HepG2 (cell line): ENCODE measurements around the gene RABGGTA.

Experiments used
- ATF2 ChIP-seq: sonication (generic); formaldehyde crosslinking; IDR thresholded peaks from 2 replicates; pipeline ENCODE4 v1.4.0; 2020; ENCODE audit warnings: missing genetic modification reagents
- FOXO4 ChIP-seq: sonication (generic); formaldehyde crosslinking; conservative IDR thresholded peaks from 2 replicates; pipeline ENCODE4 v1.8.1; 2023; ENCODE audit warnings: missing genetic modification reagents
- HIVEP1 ChIP-seq: sonication (generic); formaldehyde crosslinking; IDR thresholded peaks from 2 replicates; pipeline ENCODE4 v1.4.0; 2020; ENCODE audit warnings: mild to moderate bottlenecking, missing genetic modification reagents
- REXO4 ChIP-seq: sonication (generic); formaldehyde crosslinking; IDR thresholded peaks from 2 replicates; pipeline ENCODE4 v1.8.0; 2022; ENCODE audit warnings: missing genetic modification reagents, mild to moderate bottlenecking, borderline replicate concordance
- TBP ChIP-seq: sonication (generic); formaldehyde crosslinking; IDR thresholded peaks from 2 replicates; pipeline ENCODE4 v1.5.0; 2020; ENCODE audit warnings: missing genetic modification reagents

GRCh38 chr14:24309538-24310264 lies 38.3 kb upstream of the RABGGTA start, which contains the start of gene LTB4R2:
- TF ChIP-seq REXO4 (CRISPR knock-in tag) (no peak), ATF2 (CRISPR knock-in tag) (no peak), HIVEP1 (no peak), FOXO4 (CRISPR knock-in tag) (no peak), TBP (CRISPR knock-in tag) (no peak)
